Stimulated activated CD4-positive, alpha-beta T cell treated with anti-CD3 and anti-CD28 coated beads, TNF-alpha, amount 100 ng/mL, for 4 hours (primary cell): ENCODE measurements around the gene ADRA2B.
"Not testable (repeated sequence)": the region's sequence is repeated elsewhere in the genome, so short reads cannot be mapped to it uniquely, and the experiment has no call there.

ENCODE experiments used
- DNase-seq, 3 experiments: peaks; one replicate each; pipeline ENCODE4 v3.0.0-alpha.2; 2020; ENCODE audit warnings: low read depth in 3 of 3

The ADRA2B gene

DNA sequence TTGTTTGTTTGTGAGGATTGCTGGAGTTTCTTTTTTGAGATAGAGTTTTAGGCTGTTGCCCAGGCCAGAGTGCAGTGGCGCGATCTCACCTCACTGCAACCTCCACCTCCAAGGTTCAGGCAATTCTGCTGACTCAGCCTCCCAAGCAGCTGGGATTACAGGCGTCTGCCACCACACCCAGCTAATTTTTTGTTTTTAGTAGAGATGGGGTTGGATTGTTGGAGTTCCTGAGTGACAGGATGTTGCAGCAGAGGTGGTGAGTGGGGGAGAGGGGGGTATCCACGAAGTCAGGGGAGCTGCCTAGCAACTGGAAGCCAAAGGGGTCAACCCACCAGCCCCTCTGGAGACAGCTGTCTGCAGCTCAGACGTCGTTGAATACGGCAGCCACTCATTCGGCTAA is 46.5 kb downstream of the ADRA2B start:
- DNase-seq, result not testable (repeated sequence)

DNA sequence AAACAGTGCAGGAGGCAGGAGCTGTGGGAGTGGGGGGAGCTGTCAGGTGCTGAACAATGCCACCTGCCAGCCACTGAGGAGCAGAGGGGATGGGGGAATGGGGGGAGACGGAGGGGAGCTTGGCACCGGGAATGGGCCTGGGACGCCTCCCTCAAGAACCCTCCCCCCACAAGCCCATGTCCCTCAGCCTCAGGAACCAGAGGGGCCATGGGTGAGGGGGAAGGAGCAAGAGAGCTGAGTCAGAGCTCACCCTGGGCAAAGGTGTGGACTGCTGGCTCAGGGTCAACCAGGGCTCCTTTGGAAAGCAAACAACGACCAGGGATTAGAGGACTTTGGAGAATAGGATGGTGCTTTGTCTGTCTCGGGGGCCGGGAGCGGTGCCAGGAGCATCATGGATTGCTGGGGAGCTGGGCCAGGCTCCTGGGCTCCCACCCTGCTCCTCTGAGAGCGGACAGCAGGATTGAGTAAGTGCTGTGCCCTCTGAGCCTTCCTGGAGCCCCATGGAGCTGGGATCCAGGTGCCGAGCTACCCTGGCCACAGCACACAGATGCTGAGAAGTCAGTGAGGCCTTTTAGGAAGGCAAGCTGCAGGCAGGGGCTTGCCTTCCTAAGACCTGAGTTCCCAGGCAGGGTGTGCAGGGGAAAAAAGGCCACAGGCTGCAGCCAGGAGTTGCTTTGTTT is 48.3 kb downstream of the ADRA2B start:
- DNase-seq, result not testable (repeated sequence)

DNA sequence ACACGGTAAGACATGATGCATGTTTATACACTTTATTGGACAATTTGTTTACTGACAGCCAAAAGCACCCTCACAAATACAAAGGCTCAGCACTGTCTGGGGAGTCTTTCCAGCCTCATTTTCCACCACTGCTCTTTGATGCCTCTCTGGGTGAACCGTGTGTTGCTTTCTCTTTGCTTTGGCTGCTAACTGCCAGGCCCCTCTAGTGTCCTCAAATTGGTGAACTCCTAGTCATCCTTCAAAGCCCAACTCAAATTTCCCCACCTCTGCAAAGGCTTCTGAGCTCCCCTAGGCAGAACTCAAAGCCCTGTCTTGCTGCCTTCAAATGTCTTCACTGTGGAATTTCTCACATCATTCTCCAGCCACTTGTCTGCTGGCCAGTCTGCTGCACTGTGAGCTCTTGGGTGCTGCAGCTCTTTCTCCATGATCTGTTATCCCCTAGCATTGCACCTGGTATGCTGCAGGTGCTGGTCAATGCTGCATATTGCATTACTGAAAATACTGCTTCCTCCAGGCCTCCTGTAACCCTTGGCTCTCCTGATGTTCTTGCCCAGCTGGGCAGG is 49.2 kb downstream of the ADRA2B start:
- DNase-seq, result not testable (repeated sequence)

DNA sequence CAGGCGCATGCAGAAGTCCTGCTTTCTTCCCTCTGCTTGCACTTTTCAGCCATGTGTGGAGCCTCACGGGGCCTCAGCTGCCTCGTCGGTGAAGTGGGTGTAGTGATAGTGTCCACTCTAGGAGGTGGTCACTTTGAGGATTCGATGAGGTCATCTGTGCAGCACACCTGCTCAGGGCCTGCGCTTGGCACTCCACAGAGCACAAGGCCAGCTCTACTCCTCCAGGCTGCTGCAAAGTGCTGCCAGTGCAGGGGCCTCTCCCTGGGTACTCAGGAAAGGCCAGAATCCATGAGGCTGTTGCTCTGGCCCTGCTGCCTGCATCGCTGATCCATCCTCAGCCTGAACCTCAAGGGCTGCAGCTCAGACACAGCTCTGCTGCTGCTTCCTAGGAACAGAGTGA is 49.9 kb downstream of the ADRA2B start:
- DNase-seq, result not testable (repeated sequence)

DNA sequence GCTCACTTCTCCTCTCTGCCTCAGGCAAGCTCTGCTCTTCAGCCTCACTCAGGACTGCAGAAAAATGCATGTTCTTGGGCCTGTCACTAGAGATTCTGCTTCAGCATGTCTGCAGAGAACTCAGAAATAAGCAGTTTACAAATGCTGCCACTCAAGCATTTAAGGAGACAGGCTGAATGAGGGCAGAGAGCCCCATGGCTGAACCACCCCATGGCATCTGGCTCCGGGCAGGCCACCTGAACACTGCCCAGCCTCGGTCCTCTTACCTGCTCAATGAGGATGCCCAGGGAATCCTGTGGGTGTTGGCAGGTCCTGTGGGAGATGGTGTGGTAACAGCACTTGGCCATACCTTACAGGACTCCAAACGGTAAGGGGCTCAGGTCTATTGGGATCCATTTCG is 50.4 kb downstream of the ADRA2B start:
- not testable (repeated sequence) for DNase-seq

DNA sequence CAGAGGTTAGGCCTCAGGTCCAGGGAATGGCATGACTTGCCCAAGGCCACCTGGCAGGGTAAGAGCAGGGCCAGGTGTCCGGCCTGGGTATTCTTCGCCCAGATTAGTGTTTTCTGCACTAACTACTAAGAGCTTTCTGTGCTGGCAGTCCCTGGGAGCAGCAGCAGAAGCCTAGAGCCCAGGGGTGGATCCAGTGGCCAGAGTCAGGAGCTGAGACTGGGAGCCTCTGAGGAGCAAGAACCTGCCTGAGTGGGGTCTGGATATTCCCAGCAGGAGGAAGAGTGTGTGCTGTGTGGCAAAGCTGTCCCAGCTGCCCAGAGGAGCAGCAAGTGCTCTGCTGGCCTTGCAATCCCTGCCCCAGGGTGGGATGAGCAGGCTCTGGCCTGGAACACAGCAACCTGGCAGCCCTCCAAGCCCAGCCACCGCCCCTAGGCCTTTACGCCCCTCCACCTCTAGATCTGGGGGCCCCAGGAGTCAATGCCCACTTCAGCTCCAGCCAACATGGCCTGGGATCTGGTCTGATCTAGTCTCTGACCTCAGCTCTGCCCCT is 50.9 kb downstream of the ADRA2B start:
- no peak for DNase-seq

DNA sequence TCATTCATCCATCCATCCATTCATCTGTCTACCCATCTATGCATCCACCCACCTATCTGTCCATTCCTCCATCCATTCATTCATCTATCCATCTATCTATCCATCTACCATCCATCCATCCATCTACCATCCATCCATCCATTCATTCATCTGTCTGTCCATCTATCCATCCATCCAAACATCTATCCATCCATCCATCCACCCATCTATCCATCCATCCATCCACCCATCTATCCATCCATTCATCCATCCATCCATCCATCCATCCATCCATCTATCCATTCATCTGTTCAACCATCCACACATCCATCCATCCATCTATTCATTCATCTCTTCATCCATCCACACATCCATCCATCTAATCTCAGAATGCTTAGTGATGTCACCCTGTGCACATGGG is 51.6 kb downstream of the ADRA2B start:
- DNase-seq, result not testable (repeated sequence)

DNA sequence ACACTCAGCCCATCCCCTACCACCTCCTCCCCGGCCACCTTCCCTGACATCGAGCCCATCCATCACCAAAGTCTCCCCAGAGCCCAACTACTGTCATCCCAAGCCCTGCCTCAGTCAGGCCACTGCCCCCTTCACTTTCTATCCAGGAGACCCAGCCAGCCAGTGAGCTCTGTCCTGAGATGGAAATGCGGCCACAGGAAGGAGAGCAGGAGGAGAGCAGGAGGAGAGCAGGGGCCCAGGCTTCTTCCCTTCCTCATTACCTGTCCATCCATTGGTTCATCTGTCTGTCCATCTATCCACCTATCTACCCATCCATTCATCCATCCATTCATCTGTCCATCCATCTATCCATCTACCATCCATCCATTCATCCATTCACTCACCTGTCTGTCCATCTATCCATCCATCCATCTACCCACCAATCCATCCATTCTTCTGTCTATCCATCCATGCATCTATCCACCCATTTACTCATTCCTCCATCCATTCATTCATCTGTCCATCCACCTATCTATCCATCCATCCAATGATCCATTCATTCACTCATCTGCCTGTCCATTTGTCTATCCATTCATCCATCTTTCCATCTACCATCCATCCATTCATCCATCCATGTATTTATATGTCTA is 52.2 kb downstream of the ADRA2B start:
- DNase-seq, result not testable (repeated sequence)

DNA sequence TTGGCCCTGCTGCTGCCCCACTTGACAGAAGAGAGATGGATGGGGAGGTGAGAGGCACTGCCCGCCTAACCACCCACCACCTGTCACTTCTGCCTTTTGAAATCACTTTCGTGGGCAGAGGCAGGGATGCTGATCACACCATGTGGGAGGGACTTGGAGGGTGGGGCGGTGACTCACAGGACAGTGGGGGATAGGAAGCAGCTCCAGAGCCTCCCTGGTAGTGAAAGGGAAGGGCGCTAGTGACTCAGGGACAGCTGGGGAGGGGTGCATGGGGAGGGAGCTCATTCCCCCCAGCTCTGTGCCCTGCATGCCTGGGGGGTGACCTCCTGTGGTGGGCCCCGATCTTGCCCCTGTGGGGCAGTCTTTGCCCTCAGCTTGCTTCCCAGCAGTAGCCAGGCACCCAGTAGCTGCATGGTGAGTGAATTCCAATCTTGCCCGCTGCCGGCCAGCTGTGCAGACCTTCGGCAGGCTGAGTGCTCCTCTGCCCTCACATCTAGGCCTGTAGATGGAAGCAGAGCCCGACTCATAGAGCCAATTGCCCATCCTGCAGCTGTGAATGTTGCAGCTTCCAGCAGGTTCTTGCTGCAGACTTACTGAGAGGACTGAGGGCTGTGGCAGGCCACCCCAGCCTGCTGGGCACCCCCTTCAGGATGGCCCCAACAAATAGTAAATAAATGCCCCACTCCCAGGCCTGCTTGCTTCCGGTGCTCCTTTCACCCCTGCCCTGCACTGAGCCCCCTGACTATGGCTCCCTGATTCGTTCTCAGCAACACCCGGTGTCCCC is 53.1 kb downstream of the ADRA2B start:
- DNase-seq, result peak in 1 of 3 experiments; percentile 7
